RCC 7860 (cell line): Measurements from ENCODE around the gene EML6.

Experiments used
- DNase-seq: peaks from one replicate; pipeline ENCODE4 v3.0.0-alpha.2; 2015; ENCODE audit warnings: low spot score
- FAIRE-seq: peaks from 2 replicates; lab custom pipeline; 2012; peaks lifted over from hg19 to GRCh38; lab: Jason Lieb, UNC

Gene EML6

GRCh38 chr2:54957321-54957999 lies 234.0 kb downstream of the EML6 start:
- FAIRE-seq (no peak), DNase-seq (no peak)

GRCh38 chr2:54958717-54959371 lies 235.4 kb downstream of the EML6 start:
- FAIRE-seq (no peak), DNase-seq (no peak)

GRCh38 chr2:54960164-54960563 lies 236.7 kb downstream of the EML6 start:
- DNase-seq = no peak
- no peak for FAIRE-seq

DNA sequence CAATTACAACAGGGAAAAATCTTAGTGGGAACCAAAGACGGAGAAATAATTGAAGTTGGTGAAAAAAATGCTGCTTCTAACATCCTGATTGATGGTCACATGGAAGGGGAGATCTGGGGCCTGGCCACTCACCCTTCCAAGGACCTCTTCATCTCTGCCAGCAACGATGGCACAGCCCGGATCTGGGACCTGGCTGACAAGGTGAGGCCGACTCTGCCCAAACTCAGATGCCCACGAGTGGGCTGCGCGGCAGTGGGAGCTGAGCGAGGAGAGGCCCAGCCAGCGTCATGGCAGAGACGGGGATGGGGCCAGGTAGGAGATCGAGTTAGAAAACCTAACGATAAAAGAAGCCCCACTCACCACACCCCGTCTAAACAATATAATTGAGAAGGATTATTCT lies 239.0 kb downstream of the EML6 start:
- FAIRE-seq (no peak), DNase-seq (no peak)

- FAIRE-seq (no peak), DNase-seq (no peak)
These were observed 239.5 kb downstream of the EML6 start for GRCh38 chr2:54962935-54963440.

- DNase-seq (no peak), FAIRE-seq (no peak)
These were observed 240.0 kb downstream of the EML6 start for GRCh38 chr2:54963476-54963875.

DNA sequence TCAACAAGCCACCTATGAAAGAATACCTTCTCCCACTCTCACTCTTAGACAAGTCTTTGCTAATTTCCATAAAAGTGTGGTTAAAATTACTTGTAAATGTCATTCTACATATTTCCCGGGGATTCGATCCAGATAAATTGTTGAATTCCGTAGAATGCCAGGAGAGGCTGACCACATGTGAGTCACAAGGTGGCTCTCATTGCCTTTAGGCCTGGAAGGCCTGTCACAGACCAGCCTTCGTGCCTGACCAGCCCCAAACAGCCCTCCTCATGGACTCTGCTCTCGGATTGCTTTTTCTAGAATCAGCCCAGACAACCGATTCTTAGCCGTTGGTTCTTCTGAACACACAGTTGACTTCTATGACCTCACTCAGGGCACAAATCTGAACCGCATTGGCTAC lies 240.8 kb downstream of the EML6 start:
- peak; percentile 41 for DNase-seq
- FAIRE-seq = no peak

DNA sequence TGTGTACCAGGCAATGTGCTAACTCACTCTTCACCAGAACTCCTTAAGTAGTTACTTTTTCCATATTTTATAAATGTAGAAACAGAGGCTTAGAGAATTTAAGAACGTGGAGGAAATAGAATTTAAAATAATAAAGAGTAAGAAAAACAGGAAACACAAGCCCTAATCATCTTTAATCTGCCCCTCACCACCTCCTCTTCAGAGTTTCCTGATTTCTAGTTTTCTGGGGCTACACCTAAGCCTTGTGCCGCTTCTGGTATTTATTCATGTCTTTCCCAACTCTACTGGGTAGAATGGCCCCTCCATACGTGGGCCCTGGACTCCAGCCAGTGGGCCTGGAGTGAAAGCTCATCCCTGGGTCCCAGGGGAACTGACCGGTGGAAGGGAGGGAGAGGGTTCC lies 241.4 kb downstream of the EML6 start:
- no peak for DNase-seq
- no peak for FAIRE-seq

DNA sequence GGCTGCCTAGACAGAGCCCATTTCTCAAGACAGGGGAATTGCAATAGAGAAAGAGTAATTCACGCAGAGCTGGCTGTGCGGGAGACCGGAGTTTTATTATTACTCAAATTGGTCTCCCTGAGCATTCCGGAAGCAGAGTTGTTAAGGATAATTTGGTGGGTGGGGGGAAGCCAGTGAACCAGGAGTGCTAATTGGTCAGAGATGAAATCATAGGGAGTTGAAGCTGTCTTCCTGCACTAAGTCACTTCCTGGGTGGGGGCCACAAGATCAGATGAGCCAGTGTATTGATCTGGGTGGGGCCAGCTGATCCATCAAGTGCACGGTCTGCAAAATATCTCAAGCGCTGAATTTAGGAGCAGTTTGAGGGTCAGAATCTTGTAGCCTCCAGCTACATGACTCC lies 242.0 kb downstream of the EML6 start:
- DNase-seq (no peak), FAIRE-seq (no peak)

DNA sequence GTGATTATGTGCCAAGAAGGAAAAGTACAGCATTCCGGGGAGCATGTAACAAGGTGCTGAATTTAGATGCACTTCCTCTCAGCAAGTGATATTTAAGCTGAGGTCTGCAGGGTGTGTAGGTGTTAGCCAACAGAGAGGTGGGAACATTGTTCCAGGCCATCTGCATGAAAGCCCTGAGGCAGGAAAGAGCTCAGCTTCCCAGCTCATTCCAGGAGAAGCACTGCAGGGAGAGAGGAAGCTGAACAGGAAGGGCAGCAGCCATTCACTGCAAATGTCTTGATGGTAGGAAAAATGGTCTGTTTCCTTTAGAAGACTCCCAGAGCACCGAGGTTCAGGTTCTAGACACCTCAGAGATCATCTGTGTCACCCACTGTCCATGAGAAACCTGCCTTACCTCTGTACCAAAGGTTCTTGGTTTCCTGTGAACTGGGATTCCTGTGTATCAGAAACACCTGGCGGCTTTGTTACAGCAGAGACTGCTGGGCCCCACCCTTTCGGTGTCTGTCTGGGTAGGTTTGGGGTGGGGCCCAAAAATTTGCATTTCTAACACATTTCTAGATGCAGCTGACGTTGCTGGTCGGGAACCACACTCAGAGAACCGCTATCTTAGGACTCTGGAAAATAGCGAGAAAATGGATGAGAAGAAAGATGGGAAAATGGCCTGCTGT lies 242.8 kb downstream of the EML6 start:
- DNase-seq (no peak), FAIRE-seq (no peak)

DNA sequence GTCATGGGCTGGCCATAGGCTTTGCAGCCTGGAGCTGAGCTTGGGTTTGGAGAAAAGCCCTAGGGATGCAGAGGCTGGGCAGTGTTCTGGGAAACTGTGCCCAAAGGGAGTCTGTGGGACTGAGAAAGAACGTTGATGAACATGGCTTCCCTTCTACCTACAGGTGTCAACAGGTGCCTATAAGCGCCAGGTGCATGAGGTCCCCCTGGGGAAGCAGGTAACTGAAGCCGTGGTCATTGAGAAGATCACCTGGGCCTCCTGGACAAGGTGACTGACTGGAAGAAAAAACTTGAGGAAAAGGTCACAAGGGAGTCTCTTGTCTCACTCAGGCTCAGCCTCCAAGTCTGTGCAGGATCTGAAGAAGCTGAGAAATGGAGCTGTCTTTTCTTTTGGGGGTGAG lies 243.4 kb downstream of the EML6 start:
- no peak for FAIRE-seq
- no peak for DNase-seq

DNA sequence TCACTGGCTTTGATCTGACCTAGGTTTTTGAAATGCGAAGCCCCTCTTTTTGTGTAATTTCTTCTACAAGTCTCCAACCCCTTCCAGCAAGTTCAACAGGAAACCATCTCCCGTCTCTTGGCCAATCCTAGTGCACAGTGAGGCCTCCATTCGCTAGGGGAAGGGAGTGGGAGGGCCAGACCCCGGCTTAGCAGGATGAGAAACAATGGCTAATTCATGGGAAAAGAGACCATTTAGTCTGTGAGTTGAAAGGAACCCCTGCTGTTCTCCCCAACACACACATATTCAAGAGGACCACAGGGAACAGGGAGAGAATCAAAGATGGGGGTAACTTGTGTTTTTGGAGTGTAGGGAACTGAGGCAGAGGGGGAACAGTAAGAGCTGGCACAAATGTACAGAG lies 243.8 kb downstream of the EML6 start:
- DNase-seq (no peak), FAIRE-seq (no peak)

DNA sequence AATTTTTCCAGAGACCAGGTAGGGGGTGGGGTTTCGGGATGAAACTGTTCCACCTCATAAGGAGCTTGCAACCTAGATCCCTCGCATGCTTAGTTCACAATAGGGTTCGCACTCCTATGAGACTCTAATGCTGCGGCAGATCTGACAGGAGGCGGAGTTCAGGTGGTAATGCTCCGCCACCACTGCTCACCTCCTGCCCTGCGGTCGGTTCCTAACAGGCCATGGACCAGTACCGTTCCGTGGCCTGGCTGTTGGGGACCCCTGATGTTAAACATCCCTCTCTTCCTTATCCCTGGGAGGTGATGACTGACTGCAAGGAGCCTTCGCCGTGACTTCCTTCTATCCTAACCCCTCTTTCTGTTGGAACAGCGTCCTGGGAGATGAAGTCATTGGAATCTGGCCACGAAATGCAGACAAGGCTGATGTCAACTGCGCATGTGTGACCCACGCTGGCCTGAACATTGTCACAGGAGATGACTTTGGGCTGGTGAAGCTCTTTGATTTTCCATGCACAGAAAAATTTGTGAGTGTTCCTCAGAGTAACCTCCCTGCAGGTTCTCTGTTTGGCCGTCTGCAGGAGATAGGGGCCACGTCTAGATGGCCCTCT lies 244.4 kb downstream of the EML6 start:
- no peak for FAIRE-seq
- DNase-seq = no peak

DNA sequence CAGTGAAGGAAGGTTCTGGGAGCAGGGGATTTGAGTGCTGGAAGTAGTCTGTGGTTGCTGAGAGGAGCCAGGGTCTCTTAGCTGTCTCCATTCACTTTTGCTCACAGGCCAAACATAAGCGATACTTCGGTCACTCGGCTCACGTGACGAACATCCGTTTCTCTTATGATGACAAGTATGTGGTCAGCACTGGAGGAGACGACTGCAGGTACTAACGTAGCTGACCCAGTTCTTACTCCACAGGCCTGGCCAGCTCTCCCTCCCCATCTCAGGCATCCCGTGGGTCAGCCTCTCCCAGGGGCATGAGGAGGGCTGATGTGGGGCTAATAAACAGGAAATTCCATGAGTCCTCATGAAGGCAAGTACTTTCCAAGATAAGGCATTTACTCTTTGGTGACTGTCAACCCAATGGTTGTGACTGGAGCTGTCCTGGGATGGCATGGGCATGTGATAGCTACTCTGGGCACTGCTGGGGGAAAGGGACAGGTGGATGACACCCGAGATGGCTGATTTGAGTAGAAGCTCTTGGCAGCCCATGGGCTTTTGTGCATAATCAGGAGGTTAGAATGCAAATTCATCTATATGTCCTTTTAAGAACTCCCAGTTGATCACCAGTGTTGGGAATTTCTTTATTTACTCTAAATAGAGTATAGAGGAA lies 245.2 kb downstream of the EML6 start:
- FAIRE-seq = no peak
- DNase-seq = no peak

GRCh38 chr2:54969295-54969939 lies 246.0 kb downstream of the EML6 start:
- DNase-seq (no peak), FAIRE-seq (no peak)

- DNase-seq (no peak), FAIRE-seq (no peak)
These were observed 246.5 kb downstream of the EML6 start for GRCh38 chr2:54969940-54970338.

GRCh38 chr2:54975175-54975574 lies 251.7 kb downstream of the EML6 start:
- DNase-seq (no peak), FAIRE-seq (no peak)

DNA sequence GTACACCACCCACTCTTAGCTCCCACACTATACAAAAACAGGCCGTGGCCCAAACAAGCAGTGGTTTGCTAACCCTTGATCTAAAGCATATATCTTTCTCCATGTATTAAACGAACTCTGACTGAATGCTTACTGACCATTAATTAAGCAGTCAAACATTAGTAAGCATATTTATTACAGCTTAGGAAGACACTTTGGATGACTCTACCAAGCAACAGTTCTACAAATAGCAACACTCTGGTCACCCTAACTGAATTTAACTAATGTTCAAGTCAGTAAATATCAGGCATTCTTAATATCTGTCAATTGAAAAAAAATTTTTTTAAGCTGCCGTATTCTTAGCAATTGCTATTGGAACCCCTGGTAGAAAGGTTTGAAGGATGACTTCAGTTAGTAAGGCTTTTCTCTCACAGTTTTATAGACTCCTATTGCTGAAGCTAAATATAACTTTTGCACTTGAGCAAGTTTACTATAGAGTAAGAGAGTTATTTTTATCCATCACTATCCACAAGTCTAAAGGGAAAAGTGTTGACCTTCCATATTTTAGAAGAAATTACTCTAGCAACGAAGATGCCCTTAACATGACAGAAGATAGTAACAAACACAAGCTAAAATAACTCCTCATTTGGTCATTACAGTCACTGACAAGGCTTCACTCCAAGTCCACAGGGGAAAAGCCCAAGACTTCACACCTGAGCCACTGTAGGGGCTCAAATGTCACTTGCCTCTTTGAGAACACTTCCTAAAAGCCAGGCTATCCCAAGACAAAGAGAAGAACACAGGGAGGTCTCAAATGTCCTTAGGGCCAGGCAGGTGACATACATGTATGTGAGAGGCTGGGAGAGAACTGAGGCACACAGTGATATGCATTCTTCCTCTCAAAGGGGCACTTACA lies 252.4 kb downstream of the EML6 start:
- FAIRE-seq (no peak), DNase-seq (no peak)

DNA sequence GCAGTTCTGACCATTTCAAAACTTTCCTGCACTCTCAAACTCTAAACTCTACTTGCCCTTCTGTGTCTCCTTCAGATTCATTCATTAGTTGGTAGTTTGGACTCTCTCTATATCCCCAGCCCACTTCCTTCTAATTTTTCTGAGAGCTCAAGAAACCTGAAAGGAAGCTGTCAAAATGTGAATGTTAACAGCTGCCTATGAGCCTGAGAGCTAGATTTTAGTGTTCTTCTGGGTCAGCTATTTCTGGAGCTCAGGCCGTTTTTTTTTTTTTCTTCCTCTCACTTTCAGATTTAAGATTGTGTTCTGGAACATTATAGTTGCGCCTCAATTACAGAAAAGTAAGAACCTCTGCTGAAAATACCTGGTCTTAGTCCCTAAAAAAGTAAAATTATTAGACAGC lies 253.7 kb downstream of the EML6 start:
- no peak for DNase-seq
- no peak for FAIRE-seq
